ENCODE measurements around the gene P2RX4.

GRCh38 chr12:121184425-121184824, 25.5 kb upstream of the P2RX4 start:
- TF ChIP-seq CTCF (conservative IDR thresholded peaks at IDR 0.05) (no peak), ZFX (IDR thresholded peaks at IDR 0.05) (no peak)

Measured in C4-2B (cell line).